GM19238 (cell line): ENCODE results near the gene TRRAP.
"Not testable (repeated sequence)": the region's sequence is repeated elsewhere in the genome, so short reads cannot be mapped to it uniquely, and the experiment has no call there.

Experiments
- DNase-seq: peaks from one replicate; pipeline ENCODE4 v3.0.0; 2011; ENCODE audit warnings: low spot score; ENCODE audit not compliant: insufficient read length

The TRRAP gene

GRCh38 chr7:98878365-98879197, at the start of gene TRRAP:
TRRAP (plus strand) TSS chr7:98878532; CDS start chr7:98881151, 2,619 bp downstream.
- peak; percentile 79 for DNase-seq

DNA sequence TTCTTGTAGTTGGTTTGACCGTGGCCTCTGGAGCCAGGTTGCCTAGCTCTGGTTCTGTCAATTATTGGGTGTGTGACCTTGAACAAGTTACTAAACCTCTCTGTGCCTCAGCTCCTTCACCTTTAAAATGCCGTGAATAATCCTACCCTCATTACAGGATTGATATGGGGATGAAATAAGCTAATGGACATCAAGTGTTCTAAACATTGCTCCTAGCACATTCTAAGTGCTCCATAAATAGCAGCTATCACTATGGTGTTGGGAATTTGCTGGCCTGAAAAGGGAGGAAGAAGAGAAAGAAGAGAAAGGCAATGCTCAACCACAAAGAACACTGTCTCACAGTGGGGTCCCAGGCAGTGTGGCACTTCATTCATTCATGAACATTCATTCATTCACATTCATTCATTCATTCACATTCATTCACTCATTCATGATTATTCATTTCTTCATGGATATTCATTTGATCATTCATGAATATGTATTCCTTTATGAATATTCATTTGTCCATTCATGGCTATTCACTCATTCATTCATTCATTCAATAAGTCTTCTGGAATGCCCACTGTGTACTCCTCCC, 47.3 kb upstream of the TRRAP start:
- DNase-seq: no peak

GRCh38 chr7:98831641-98832221, 46.6 kb upstream of the TRRAP start:
- no peak for DNase-seq

- DNase-seq: no peak
Observed at GRCh38 chr7:98833022-98833421, 45.3 kb upstream of the TRRAP start.

DNA sequence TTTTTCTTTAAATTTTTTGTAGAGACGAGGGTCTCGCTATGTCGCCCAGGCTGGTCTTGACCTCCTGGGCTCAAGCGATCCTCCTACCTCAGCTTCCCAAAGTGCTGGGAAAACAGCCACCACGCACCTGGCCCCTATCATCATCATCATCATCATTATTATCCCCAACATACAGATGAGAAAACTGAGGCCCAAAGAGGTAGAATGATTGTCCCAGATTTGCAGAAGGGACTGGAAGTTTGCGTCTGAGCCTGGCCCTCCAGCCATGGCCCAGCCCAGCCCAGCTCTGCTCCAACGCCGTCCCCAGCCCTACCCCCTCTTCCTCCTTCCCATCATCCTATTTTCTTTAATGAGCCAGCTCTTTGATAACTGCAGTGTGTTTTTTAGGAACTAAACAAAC, 43.4 kb upstream of the TRRAP start:
- DNase-seq: no peak

GRCh38 chr7:98836811-98837629, 41.3 kb upstream of the TRRAP start:
- no peak for DNase-seq

DNA sequence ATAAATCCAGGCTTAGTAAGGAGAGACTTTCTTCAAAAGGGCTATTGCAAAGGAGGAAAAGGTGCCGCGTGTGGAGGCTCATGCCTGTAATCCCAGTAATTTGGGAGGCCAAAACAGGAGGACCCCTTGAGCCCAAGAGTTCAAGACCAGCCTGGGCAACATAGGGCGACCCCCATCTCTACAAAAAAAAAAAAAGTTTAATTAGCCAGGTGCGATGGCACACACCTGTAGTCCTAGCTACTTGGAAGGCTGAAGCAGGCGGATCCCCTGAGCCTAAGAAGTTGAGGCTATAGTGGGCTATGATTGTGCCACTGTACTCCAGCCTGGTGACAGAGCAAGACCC, 40.7 kb upstream of the TRRAP start:
- DNase-seq: no peak

DNA sequence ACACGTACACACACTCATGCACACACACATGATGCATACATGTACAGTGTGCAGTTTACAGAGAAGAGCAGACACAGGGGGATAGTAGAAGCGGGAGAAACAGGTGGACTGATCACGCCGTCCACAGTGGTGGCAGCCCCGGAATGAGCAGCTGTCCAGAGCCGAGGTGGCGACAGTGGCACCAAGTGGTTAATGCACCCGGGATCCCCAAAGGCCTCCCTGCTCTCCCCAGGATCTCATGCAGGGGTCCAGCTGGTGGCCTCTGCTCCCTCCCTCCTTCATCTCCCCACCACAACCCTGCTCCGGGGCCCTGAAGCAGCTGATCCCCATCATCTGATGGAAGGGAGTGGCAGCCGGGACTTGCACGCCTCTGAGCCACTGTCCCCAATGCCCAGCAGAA, 38.2 kb upstream of the TRRAP start:
- DNase-seq: no peak

DNA sequence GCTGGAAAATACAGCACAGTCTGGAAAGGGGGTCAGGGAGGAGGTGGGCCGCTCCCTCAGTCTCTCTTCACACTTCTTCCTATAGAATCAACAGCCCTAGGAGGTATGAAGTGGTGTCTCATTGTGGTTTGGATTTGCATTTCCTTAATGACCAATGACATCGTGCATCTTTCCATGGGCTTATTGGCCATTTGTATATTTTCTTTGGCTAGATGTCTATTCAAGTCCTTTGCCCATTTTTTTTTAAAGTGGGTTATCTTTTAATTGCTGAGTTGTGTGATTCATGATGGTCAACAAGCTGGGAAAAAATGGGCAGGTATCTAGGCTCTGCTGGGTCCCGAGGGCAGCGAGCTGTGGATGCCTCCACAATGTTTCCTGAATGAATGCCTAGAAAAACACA, 37.6 kb upstream of the TRRAP start:
- DNase-seq: no peak

DNA sequence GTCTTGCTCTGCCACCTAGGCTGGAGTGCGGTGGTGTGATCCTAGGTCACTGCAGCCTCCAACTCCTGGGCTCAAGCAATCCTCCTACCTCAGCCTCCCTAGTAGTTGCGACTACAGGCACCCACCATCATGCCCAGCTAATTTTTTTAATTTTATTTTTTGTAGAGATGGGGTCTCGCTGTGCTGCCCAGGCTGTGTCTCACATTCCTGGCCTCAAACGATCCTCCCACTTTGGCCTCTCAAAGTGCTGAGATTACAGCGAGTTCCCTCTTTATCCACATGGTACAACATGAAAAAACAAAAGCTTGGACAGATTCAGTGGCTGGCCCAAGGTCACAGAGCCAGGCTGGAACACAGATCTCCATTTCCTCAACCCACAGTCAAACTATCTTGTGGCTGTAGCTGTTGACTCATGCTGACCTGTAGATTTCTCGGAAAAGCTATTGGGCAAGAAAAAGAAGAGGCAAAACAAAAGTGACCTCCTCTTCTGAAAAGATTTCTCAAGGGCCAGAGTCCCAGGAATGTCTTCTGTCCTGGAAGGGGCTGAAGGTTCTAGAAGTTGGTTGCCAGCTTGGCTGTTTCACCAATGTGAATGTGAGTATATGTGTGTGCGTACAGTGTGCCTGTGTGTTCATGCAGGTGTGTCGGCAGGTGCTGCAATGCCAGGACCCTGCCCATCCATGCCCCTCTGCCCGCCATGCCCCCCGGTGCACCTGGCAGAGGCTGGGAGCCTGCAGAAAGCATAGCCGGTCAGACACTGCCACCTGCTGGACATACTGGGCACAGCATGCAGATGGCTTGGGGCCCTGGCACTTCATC, 36.9 kb upstream of the TRRAP start:
- peak; percentile 55 for DNase-seq

DNA sequence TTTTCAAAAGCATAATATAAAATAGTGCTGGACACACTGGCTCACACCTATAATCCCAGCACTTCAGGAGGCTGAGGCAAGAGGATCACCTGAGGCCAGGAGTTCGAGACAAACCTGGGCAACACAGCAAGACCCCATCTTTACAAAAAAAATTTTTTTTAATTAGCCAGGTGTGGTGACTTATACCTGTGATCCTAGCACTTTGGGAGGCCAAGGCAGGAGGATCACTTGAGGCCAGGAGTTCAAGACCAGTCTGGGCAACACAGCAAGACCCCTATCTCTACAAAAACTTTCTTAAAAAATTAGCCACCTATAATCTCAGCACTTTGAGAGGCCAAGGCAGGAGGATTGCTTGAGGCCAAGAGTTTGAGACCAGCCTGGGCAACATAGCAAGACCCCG, 35.8 kb upstream of the TRRAP start:
- not testable (repeated sequence) for DNase-seq

DNA sequence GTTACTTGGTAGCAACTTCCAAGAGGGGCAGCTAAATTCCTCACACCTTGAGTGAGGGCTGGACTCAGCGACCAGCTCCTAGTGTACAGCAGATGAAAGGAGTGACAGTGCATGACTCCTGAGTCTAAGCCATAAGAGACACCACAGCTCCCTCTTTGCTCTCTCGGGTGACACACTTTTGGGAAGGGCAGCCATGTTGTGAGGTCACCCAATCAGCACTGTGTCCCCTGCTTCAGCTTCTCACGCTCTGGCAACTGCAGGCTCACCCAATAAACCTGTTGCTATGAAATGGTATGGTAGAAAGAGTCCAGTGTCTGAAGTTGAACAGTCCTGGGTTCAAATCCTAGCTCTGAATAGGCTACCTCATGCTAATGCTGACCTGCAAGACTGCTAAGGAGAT, 29.4 kb upstream of the TRRAP start:
- DNase-seq: no peak

- DNase-seq: no peak
Observed at GRCh38 chr7:98852826-98853225, 25.5 kb upstream of the TRRAP start.

- DNase-seq: no peak
Observed at GRCh38 chr7:98855610-98856422, 22.5 kb upstream of the TRRAP start.

DNA sequence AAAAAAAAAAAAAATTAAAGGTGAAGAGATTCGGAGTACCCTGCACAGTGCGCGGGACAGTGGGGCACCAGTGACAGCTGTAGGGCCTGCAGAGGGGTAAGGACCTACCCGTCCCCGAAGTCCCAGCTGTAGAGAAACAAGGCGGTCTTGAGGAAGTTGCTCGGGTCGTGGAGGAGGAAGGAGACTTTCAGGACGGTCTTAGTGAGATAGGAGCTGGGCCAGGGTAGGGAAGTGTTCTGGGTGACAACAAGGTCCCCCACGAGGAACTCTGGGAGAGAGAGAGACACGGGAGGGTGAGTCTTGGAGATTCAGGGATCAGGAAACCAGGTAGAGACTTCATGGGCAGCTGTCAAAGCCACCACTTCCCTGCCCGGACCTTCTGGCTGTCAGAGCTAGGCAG, 18.3 kb upstream of the TRRAP start:
- DNase-seq: no peak

DNA sequence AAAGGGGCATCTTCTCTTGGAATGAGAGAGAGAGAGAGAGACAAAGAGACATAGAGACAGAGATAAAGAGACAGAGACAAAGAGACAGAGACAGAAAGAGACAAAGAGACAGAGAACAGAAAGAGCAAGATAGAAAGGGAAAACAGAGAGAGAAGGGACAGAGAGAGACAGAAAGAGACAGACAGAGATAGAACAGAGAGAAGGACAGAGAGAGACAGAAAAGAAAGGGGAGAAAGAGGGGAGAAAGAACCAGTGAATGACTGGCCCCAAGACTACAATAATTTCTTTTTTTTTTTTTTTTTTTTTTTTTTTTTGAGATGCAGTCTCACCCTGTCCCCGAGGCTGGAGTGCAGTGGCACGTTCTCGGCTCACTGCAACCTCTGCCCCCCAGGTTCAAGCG, 16.1 kb upstream of the TRRAP start:
- DNase-seq: no peak

DNA sequence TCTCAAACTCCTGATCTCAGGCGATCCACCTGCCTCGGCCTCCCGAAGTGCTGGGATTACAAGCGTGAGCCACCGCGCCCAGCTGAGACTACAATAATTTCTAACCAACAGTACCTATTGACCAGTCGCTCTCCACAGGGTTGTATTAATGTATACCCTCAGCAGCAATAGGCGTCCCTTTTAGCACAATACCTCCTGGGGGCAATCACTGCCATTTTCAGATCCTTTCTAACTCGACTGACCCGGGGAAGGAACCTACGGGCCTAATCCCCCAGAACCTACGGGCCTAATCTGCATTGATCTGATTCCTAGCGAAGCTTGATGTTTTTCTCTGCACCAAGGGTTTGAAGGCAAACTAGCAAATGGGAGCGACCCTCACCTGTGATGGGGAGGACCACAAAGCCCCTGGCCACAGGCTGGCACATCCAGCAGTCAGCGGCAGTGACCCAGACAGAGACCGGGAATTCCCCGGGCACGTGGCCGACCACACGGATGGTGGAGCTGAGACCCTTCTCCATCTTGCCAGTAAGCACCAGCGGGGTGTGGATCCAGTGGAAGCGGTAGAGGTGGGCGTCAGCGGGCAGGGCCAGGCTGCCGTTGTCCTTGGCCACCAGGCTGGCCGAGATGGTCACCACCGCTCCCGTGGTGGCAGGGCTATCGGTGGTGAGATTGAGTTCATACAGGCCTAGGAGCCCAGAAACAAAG, 15.5 kb upstream of the TRRAP start:
- DNase-seq: no peak

DNA sequence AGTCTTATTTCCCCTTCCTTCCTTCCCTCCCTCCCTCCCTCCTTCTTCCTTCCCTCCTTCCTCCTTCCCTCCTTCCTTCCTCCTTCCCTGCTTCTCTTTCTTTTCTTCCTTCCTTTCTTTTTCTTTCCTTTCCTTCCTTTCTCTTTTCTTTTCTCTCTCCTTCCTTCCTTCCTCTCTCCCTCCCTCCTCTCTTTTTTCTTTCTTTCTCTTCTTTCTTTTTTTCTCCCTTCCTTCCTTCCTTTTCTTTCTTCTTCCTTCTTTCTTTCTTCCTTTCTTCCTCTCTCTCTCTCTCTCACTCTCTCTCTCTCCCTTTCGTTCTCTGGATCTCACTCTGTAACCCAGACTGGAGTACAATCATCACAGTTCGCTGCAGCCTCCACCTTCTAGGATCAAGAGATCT, 14.7 kb upstream of the TRRAP start:
- no peak for DNase-seq

- DNase-seq: no peak
Observed at GRCh38 chr7:98864731-98865453, 13.4 kb upstream of the TRRAP start.
